A673 (cell line): ENCODE data around the gene MGMT. TPM values are rescaled to one million over a fixed set of nuclear protein-coding genes. Genes with fewer than 3 reads are reported as not detected.

Experiments
- BruUV-seq: library from RNA; stranded (reverse); fragments of 400-500 nt; replicated peaks from 2 replicates; lab custom pipeline; 2021; lab: Mats Ljungman, UMichigan
- CTCF ChIA-PET: fragments of 300-600 bp; sonication (Branson Sonifier 250); formaldehyde crosslinking; loops from one replicate; lab custom pipeline; 2022; ENCODE audit warnings: antibody characterized with exemption; lab: Charles Lee
- POLR2A ChIA-PET: fragments of 300-600 bp; sonication (Branson Sonifier 250); formaldehyde crosslinking; loops from one replicate; lab custom pipeline; 2022; ENCODE audit warnings: antibody characterized with exemption; ENCODE audit not compliant: low non-redundant PET; lab: Charles Lee
- DNase-seq: peaks from one replicate; pipeline ENCODE4 v3.0.0-alpha.2; 2015; ENCODE audit warnings: low spot score
- H3K27ac ChIP-seq: fragments of 200-600 bp; sonication (generic); 2 replicates; pipeline ENCODE4 v1.5.1; 2016; ENCODE audit warnings: mixed run types, low read depth, mild to moderate bottlenecking, mixed read lengths, antibody characterized with exemption, low read length; ENCODE audit not compliant: poor library complexity, severe bottlenecking
- H3K27me3 ChIP-seq: fragments of 200-600 bp; sonication (generic); replicated peaks from 2 replicates; pipeline ENCODE4 v1.6.1; 2017; ENCODE audit warnings: mixed run types, low read depth, mild to moderate bottlenecking, mixed read lengths, antibody characterized with exemption, low read length; ENCODE audit not compliant: insufficient read depth, poor library complexity
- H3K36me3 ChIP-seq: fragments of 200-600 bp; sonication (generic); 2 replicates; pipeline ENCODE4 v1.6.1; 2016; ENCODE audit warnings: mixed run types, mild to moderate bottlenecking, mixed read lengths, antibody characterized with exemption, low read length; ENCODE audit not compliant: insufficient read depth, poor library complexity, severe bottlenecking
- H3K4me1 ChIP-seq: fragments of 200-600 bp; sonication (generic); 2 replicates; pipeline ENCODE4 v1.6.1; 2017; ENCODE audit warnings: mixed run types, mild to moderate bottlenecking, mixed read lengths, antibody characterized with exemption, low read length; ENCODE audit not compliant: insufficient read depth, poor library complexity, severe bottlenecking
- H3K4me3 ChIP-seq: fragments of 200-600 bp; sonication (generic); 2 replicates; pipeline ENCODE4 v1.5.1; 2016; ENCODE audit warnings: low read depth, mixed run types, mild to moderate bottlenecking, mixed read lengths, low read length; ENCODE audit not compliant: poor library complexity, severe bottlenecking
- H3K9me3 ChIP-seq: fragments of 200-600 bp; sonication (generic); 2 replicates; pipeline ENCODE4 v1.6.1; 2016; ENCODE audit warnings: mixed run types, low read depth, mild to moderate bottlenecking, mixed read lengths, antibody characterized with exemption, low read length; ENCODE audit not compliant: poor library complexity, severe bottlenecking
- EZH2 ChIP-seq: fragments of 200-600 bp; sonication (generic); IDR thresholded peaks from 2 replicates; pipeline ENCODE4 v1.6.1; 2017; ENCODE audit warnings: borderline replicate concordance, low read depth, mild to moderate bottlenecking, mixed read lengths, antibody characterized with exemption, low read length; ENCODE audit not compliant: poor library complexity, severe bottlenecking
- intact Hi-C: fragments of 100-400 bp; cut with micrococcal nuclease; formaldehyde crosslinking; loops from one replicate; pipeline ENCODE4 v1.10.0; 2022; ENCODE audit not compliant: unreplicated experiment
- total RNA-seq: library from RNA; stranded (reverse); gene quantifications from 2 replicates; pipeline ENCODE4 v1.2.3, GENCODE V29; 2021
- TF ChIP-seq, protein P1 (sequence below): fragments of 300-800, 200-600 bp; sonication (generic); conservative IDR thresholded peaks from 2 replicates; pipeline ENCODE4 v1.5.1; 2017; ENCODE audit warnings: low read depth, mild to moderate bottlenecking, antibody characterized with exemption, low read length, moderate library complexity, mixed read lengths

The MGMT gene
- total RNA-seq, 1 experiment from 2014 or later = 19.5 TPM

DNA sequence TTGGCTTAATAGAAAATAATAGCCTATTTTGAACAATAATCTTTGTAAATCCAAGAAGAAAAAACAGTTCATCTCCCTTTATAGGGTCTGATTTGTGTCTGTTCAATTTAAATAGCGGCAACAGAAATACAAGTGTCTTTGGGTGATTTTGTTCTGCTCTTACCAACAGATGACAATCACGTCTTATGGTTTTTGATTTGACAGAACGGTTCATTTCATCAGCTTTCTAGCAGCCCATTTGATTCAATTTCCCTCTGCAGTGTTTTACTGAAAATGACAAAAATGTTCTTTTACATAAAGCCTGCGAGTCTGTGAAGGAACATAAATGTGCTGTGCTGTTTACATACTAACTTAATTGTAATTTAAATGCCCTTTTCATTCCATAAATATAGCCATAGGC, 180.5 kb downstream of the MGMT start:
- H3K36me3 ChIP-seq = no peaks in the 10 kb centered on the region
- H3K9me3 ChIP-seq = no peaks in the 10 kb centered on the region
- DNase-seq = no peak
- no peaks in the 10 kb centered on the region for H3K4me1 ChIP-seq
- intact Hi-C loops = no loop called here
- BruUV-seq = no TSS peak
- no peaks in the 10 kb centered on the region for H3K27me3 ChIP-seq
- TF ChIP-seq, protein P1, sequence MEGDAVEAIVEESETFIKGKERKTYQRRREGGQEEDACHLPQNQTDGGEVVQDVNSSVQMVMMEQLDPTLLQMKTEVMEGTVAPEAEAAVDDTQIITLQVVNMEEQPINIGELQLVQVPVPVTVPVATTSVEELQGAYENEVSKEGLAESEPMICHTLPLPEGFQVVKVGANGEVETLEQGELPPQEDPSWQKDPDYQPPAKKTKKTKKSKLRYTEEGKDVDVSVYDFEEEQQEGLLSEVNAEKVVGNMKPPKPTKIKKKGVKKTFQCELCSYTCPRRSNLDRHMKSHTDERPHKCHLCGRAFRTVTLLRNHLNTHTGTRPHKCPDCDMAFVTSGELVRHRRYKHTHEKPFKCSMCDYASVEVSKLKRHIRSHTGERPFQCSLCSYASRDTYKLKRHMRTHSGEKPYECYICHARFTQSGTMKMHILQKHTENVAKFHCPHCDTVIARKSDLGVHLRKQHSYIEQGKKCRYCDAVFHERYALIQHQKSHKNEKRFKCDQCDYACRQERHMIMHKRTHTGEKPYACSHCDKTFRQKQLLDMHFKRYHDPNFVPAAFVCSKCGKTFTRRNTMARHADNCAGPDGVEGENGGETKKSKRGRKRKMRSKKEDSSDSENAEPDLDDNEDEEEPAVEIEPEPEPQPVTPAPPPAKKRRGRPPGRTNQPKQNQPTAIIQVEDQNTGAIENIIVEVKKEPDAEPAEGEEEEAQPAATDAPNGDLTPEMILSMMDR = no peak
- no peak for TF ChIP-seq EZH2
- ChIA-PET POLR2A (no interaction called here), CTCF (no interaction called here)
- no peak overlapping the region for H3K4me3 ChIP-seq
- H3K27ac ChIP-seq = no peak overlapping the region

DNA sequence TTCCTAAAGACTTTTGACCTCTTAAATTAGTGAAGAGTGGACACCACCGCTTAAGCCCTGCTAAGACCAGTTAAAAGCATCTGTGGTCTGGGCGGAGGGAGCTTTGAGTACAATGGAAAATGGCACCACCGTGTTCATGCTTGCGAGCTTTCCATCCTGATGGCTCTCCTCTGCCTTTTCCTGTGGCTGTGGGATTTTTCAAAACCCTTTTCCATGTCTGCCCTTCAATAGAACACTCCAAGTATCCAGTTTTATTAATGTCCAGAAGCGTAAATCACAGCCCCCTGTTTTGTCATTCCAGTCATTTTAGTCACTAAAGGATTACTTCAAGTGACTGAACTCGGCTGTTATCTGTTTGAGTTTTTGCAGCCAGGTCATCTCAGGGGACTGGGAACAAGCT, 181.8 kb downstream of the MGMT start:
- no peak for DNase-seq
- no TSS peak for BruUV-seq

GRCh38 chr10:129652021-129652420, 185.0 kb downstream of the MGMT start:
- intact Hi-C loops = no loop called here
- Histone ChIP-seq H3K4me3 (no peak overlapping the region), H3K27me3 (no peaks in the 10 kb centered on the region), H3K27ac (no peak overlapping the region), H3K36me3 (no peaks in the 10 kb centered on the region), H3K9me3 (no peaks in the 10 kb centered on the region), H3K4me1 (no peaks in the 10 kb centered on the region)
- BruUV-seq = no TSS peak
- ChIA-PET POLR2A (no interaction called here), CTCF (no interaction called here)
- TF ChIP-seq EZH2 = no peak
- TF ChIP-seq, protein P1 = no peak
- no peak for DNase-seq

More for the DNA sequence above, 181.8 kb downstream of the MGMT start:
- intact Hi-C loops = no loop called here
- POLR2A ChIA-PET = no interaction called here
- Histone ChIP-seq H3K4me3 (no peak overlapping the region), H3K4me1 (no peaks in the 10 kb centered on the region), H3K36me3 (no peaks in the 10 kb centered on the region), H3K27me3 (no peaks in the 10 kb centered on the region), H3K27ac (no peak overlapping the region), H3K9me3 (no peaks in the 10 kb centered on the region)
- CTCF ChIA-PET = no interaction called here
- TF ChIP-seq, protein P1 = no peak
- TF ChIP-seq EZH2 = no peak
